Lower lobe of right lung (tissue), 2 donors: Measurements from ENCODE around the gene VASH2. TPM values are rescaled to one million over a fixed set of nuclear protein-coding genes. Genes with fewer than 3 reads are reported as not detected.

Experiments
- ATAC-seq, 2 donors: fragments of 200-7000 bp; cut with Tn5 transposase; one replicate each; pipeline ENCODE4 v1.9.1; 2020 to 2022; ENCODE audit warnings: mild to moderate bottlenecking in 2 of 2, moderate library complexity in 2 of 2
- DNase-seq: peaks from one replicate; pipeline ENCODE4 v3.0.0-alpha.2; 2020
- H3K27ac ChIP-seq: fragments of 200-600 bp; one replicate; pipeline ENCODE4 v1.8.0; 2022
- H3K27me3 ChIP-seq: fragments of 200-600 bp; one replicate; pipeline ENCODE4 v1.8.0; 2022; ENCODE audit warnings: low read depth
- H3K36me3 ChIP-seq: fragments of 200-600 bp; one replicate; pipeline ENCODE4 v1.8.0; 2022; ENCODE audit warnings: mild to moderate bottlenecking
- H3K4me1 ChIP-seq: fragments of 200-600 bp; one replicate; pipeline ENCODE4 v1.8.0; 2022
- H3K4me3 ChIP-seq: fragments of 200-600 bp; one replicate; pipeline ENCODE4 v1.8.0; 2022; ENCODE audit warnings: mild to moderate bottlenecking
- H3K9me3 ChIP-seq: fragments of 200-600 bp; one replicate; pipeline ENCODE4 v1.8.0; 2022
- intact Hi-C: fragments of 100-400 bp; cut with DNase I; formaldehyde crosslinking; loops from one replicate; pipeline ENCODE4 v1.11.0; 2022
- total RNA-seq: library from RNA; stranded (reverse); fragmentation: NEBNext Ultra II Directional; extraction: Animal tissue kit (Norgen Biotek cat#: 25700); gene quantifications from one replicate; pipeline ENCODE4 v1.2.1, GENCODE V29; 2021
- TF ChIP-seq, protein P1 (sequence below): fragments of 200-600 bp; IDR thresholded peaks from one replicate; pipeline ENCODE4 v1.8.0; 2022; ENCODE audit warnings: antibody characterized with exemption, mild to moderate bottlenecking
- donor health status: DM: no; HTN: yes; CAD: no; lungs with severe emphysema.

The VASH2 gene
- total RNA-seq, 1 donor from 2014 or later: 1.6 TPM

DNA sequence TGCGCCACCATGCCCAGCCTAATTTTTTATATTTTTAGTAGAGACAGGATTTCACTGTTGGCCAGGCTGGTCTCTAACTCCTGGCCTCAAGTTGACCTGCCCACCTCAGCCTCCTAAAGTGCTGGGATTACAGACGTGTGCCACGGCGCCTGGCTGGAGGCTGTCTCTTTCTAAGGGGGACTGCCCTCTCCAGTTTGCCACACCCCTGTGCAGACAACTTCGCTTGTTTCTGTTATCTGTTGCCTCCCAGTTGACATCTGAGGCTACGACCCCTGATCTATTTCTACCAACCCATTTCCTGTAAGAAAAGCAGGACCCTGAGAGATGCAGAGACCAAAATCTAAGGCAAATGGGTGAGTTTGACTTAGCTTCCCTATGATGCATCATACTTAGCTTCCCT lies 24.0 kb upstream of the VASH2 start:
- ATAC-seq: no peak
- no peak overlapping the region for H3K27ac ChIP-seq

DNA sequence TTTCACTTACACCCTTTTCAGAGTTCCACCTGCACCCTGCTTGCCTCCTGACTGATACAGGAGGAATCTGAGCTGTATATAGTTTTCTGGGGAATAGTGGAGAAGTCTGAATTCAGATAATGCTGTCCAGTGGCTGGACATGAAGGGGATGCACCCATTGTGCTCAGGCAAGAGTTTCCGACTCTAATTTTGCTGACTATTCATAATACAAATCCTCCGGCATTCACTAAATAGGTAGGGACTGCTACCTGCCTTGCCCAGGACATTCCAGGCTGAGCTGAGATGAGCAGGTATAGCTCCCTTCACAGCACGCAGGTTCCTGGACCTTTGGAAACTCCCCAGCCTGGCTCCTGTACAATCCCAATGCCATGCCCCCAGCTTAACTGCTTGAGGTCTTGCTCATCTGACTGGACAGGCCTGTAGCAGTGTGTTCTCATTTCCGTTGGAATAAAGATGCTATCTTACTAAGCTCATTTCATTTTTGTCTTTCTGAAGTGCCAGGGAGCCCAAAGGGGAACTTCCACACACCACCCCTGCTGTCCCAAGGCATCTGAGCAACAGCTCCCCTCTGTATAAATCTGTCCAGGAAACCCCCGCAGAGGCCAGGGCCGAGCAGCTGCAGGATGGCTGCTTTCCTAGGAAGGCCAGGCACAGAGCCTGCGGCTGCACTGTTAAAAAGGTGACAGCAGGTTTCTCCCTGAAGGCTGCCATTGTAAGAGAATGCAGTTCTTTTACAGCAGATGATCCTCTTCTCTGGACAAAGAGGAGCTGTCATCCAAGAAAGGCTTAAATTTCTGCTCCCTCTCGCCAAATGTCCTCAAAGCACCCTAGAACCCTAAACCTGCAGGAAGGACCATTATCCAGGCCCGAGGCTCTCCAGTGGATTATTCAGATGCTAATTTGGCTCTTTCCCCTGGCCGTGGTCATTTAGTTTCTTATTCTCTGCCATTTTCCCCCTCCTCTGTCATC lies 21.7 kb upstream of the VASH2 start:
- H3K4me3 ChIP-seq: no peak overlapping the region
- no peaks in the 10 kb centered on the region for H3K27me3 ChIP-seq
- no peaks in the 10 kb centered on the region for H3K4me1 ChIP-seq
- ATAC-seq (no peak), DNase-seq (no peak)
- TF ChIP-seq, protein P1, sequence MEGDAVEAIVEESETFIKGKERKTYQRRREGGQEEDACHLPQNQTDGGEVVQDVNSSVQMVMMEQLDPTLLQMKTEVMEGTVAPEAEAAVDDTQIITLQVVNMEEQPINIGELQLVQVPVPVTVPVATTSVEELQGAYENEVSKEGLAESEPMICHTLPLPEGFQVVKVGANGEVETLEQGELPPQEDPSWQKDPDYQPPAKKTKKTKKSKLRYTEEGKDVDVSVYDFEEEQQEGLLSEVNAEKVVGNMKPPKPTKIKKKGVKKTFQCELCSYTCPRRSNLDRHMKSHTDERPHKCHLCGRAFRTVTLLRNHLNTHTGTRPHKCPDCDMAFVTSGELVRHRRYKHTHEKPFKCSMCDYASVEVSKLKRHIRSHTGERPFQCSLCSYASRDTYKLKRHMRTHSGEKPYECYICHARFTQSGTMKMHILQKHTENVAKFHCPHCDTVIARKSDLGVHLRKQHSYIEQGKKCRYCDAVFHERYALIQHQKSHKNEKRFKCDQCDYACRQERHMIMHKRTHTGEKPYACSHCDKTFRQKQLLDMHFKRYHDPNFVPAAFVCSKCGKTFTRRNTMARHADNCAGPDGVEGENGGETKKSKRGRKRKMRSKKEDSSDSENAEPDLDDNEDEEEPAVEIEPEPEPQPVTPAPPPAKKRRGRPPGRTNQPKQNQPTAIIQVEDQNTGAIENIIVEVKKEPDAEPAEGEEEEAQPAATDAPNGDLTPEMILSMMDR: no peak
- H3K36me3 ChIP-seq: no peaks in the 10 kb centered on the region
- no peak overlapping the region for H3K27ac ChIP-seq
- intact Hi-C loops: no loop called here
- no peaks in the 10 kb centered on the region for H3K9me3 ChIP-seq

More for the DNA sequence above, 24.0 kb upstream of the VASH2 start:
- intact Hi-C loops: no loop called here
- TF ChIP-seq, protein P1: no peak
- H3K27me3 ChIP-seq: no peaks in the 10 kb centered on the region
- no peak overlapping the region for H3K4me3 ChIP-seq
- H3K36me3 ChIP-seq: no peaks in the 10 kb centered on the region
- no peaks in the 10 kb centered on the region for H3K4me1 ChIP-seq
- DNase-seq: no peak
- H3K9me3 ChIP-seq: no peaks in the 10 kb centered on the region

DNA sequence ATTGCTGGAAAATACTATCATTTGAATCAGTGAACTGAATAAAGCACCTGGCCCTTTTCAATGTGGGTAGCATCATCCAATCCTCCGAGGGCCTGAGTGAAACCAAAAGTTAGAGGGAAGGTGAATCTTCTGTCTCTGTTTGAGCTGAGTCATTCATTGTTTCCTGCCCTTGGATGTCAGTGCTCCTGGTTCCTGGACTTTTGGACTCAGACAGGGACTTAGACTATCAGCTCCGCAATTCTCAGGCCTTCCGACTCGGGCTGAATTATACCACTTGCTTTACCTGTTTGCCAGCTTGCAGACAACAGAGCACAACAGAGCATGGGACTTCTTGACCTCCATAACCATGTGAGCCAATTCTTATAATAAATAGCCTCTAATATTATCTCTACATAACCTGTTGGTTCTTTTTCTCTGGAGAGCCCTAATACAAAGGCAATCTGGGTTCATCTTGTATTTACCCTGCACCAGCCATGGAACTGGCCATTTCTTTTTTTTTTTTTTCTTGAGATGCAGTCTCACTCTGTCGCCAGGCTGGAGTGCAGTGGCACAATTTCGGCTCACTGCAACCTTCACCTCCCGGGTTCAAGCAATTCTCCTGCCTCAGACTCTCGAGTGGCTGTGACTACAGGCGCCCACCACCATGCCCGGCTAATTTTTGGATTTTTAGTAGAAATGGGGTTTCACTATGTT lies 19.2 kb upstream of the VASH2 start:
- Histone ChIP-seq H3K27me3 (no peaks in the 10 kb centered on the region), H3K27ac (no peak overlapping the region), H3K4me3 (no peak overlapping the region), H3K4me1 (no peaks in the 10 kb centered on the region), H3K9me3 (no peaks in the 10 kb centered on the region), H3K36me3 (no peaks in the 10 kb centered on the region)
- TF ChIP-seq, protein P1: no peak
- intact Hi-C loops: no loop called here
- ATAC-seq (no peak), DNase-seq (no peak)

DNA sequence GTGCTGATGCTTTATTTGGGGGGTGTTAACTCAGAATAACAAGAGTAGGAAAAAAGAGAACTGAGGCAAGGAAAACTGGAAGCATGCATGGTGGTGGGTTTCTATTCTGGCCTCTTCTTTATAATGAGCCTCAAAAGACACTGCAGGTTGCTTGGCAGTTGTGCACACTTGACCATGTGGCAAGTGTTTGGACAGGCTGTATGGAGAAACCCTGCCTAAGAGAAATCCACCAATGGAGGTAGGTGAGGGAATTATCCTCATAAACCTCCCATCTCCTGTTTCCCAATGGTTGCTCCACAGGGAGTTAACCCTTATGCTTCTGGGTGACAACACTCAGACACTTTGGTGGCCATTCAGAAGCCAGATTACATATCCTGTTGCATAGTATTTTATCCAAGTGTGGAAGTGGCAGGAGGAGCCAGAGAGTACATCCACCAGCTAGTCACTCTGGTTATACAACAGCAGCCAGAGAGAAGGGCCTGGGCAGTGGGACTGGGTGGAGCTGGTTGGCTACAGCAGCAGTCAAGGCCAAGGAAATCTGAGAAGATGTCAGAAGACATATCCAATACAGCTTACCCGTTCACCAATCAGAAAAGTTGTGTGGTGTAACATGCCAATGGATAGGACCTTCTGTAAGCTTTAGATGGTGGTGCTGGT lies 16.4 kb upstream of the VASH2 start:
- Histone ChIP-seq H3K36me3 (no peaks in the 10 kb centered on the region), H3K4me1 (no peaks in the 10 kb centered on the region), H3K27me3 (no peaks in the 10 kb centered on the region), H3K9me3 (no peaks in the 10 kb centered on the region), H3K4me3 (no peak overlapping the region), H3K27ac (no peak overlapping the region)
- no peak for ATAC-seq
- no peak for DNase-seq
- TF ChIP-seq, protein P1: no peak
- intact Hi-C loops: no loop called here

DNA sequence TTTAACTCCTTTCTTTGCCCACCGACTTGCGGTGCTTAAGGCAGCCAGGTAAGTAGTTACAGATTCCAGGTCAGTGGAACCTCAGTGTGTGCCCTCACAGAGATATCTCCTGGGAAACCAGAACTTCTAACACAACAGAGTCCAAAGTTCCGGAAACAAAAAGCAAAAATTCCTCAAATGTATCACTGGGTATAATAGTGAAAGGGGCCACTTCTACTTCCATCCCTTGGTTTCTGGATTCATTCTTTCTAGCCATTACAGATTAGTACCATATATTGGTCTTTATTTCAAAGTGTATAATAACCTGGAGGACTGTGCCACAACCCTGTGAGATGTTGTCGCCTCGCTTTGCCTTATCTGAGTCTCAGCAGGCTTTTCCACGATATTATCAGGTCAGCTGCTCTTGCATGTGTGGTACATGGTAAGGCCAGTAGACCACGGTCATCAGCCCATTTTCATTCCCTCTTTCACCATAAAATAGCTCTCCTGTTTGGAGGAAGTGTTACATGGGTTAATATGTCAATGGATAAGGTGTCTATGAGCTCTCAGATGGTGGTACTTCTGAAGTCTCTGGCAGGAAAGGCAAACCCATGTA lies 14.9 kb upstream of the VASH2 start:
- H3K9me3 ChIP-seq: no peaks in the 10 kb centered on the region
- no peak overlapping the region for H3K27ac ChIP-seq
- no peaks in the 10 kb centered on the region for H3K36me3 ChIP-seq
- H3K27me3 ChIP-seq: no peaks in the 10 kb centered on the region
- ATAC-seq: no peak
- intact Hi-C loops: no loop called here
- no peak overlapping the region for H3K4me3 ChIP-seq
- DNase-seq: no peak
- H3K4me1 ChIP-seq: no peaks in the 10 kb centered on the region
- TF ChIP-seq, protein P1: no peak
